HG03196 (cell line): ENCODE measurements around the gene MORN1.

Experiments used
- ATAC-seq: cut with Tn5 transposase; IDR thresholded peaks from one replicate; pipeline ENCODE4 v1.9.1; 2021; ENCODE audit not compliant: unreplicated experiment

MORN1 gene

DNA sequence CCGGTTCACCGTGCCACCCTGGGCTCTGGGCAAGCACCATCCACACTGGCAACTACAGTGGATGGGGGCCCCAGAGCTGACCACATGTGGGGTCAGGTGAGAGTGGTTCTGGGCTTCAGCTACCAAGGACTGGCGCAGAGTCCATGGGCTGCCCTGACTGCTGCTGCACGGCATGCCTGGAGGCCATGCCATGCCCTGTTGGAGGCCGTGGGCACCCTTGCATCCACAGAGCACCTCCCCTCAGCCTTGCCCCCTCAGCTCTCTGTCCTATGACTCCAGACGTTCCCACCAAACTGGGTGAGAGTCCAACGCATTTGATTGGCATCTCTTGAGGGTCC is 15.5 kb downstream of the MORN1 start:
- ATAC-seq: no peak

GRCh38 chr1:2375246-2375922 is 16.0 kb downstream of the MORN1 start:
- no peak for ATAC-seq

- no peak for ATAC-seq
Measured at GRCh38 chr1:2374252-2375155, 16.9 kb downstream of the MORN1 start.

DNA sequence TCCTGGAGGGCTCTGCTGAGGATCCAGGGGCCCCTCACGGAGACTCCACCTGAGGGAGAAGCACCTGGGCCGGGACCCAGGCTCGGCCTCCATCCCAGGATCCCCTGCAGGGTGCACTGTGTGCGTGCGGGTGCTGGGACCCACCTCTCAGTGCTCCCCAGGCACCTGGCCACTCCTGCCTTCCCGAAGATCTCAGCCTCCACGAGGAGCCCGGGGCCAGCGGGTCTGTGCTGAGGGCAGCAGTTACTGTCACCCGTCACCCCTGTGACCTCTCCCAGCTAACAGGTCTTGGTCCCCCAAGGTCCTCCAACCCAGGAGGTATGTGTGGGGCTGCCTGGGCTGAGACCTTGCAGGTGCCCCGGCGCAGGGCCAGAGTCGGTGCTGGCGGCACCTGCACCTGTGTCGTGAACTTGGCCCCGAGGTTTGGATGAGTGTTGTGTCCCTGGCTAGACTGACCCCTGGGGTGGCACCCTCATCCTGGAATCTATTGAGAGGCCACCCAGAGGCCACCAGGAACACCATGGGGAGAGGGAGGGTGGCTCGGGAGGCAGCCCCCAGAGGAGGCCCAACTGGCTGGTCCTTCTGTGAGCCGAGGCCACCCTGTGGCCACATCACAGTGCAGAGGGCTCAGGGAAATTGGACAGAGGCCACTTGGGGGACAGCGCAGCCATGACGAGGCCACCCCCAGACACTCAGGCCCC is 17.7 kb downstream of the MORN1 start:
- no peak for ATAC-seq

DNA sequence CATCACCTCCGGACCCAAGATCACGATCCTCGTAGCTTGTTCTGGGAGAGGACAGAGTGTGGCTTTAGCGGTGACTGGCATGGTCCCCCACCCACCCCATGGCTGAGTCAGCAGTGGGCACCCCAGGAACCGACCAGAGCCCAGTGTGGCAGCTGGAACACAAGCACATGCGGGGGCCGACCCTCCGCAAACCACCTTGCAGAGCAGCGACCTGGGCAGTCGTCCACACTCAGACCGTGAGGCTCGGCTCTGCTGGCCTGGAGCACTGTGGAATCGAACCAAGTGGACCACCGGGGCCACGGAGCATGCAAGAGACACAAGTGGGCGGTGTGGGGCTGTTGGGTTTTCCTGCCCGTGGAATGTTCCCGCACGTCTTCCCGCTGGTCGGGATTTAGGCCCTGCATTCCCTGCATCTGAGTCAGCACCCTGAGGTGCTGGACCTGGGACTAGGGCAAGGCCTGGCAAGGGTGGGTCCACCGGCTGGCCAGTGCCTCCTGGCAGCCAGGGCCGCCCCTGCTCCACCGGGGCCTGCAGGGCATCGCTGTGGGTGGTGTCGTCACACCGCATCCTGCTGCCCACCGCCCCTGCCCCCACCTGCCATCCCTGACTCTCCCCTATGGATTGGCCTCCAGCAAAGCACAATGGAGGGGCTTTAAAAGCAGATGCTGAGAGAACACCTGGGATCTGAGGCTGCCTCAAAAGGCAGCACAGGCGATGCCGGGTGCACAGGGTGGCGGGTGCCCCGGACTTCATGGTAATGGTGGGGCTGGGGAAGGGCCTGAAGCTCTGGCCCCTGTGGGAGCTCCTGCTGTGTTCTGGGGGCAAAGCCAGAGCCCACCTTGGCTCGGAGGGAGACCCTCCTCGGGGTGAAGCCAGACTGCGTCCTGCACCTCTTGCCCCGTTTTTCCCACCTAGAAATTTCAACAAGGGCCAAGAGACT is 18.5 kb downstream of the MORN1 start:
- ATAC-seq: no peak

- no peak for ATAC-seq
Measured at GRCh38 chr1:2368053-2368744, 23.2 kb downstream of the MORN1 start.

DNA sequence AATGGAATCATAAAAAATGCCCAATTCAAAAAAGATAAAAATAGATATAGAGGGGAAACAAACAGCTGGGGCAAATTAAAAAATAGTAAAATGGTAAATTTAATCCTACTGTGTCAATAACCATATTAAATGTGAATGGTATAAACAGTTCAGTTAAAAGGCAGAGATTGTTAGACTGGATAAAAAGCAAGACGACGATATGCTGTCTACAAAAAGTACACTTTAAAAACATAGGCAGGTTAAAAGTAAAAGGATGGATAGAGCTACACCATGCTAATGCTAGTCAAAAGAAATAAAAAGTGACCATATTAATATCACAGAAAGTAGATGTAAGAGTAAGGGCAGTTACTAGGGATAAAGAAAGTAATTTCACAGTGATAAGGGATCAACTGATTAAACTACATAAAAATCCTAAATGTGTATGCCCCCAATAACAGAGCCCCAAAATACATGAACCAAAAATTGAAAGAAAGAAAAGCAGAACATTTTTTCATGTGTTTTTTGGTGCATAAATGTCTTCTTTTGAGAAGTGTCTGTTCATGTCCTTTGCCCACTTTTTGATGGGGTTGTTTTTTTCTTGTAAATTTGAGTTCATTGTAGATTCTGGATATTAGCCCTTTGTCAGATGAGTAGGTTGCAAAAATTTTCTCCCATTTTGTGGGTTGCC is 27.4 kb downstream of the MORN1 start:
- ATAC-seq: no peak

- no peak for ATAC-seq
Measured at GRCh38 chr1:2360588-2361364, 30.6 kb downstream of the MORN1 start.

DNA sequence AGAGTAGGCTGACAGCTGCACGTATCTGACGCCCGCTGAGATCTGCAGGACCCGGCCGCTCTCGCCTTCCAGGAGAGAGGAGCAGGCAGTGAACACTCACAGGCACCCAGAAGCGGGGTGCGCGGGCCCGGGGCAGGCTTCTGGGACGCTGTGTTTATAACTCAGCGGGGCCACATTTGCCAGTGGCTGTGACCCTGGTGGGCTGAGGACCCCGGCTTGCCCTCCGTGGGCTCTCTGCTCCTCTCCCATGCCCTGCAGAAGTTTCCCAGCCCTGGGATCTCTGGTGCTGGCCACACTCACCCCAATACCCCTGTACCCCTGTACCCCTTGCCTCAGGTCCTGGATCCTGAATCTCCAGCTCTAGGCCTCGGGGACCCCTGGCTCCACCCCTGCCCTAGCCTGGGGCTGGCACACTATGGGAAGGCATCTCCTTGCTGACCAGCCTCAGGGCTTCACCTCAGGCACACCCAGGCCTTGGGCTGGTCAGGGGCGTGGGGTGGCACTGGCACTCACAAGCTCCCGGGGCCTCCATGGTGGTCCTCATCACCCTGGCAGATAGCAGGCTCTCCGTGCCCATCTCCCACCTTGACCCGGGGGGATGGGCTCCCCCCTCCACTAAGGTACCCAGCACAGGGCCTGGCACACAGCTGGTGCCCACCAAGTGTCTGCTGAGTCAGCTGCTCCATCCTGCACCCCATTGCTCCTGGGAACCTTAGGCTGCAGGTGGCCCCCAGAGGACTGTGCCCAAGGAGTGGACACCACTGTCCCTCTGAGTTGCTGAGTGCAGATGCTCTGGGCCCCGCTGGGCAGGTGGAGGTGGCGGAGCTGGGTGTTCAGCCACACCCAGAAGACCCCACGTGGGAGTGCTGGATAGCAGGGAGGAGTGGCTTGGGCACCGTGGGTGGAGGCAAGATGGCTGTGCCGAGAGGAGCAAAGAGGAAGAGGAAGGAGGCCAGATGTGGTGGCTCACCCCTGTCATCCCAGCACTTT is 32.4 kb downstream of the MORN1 start:
- ATAC-seq: no peak

GRCh38 chr1:2358072-2358471 is 33.3 kb downstream of the MORN1 start:
- no peak for ATAC-seq

DNA sequence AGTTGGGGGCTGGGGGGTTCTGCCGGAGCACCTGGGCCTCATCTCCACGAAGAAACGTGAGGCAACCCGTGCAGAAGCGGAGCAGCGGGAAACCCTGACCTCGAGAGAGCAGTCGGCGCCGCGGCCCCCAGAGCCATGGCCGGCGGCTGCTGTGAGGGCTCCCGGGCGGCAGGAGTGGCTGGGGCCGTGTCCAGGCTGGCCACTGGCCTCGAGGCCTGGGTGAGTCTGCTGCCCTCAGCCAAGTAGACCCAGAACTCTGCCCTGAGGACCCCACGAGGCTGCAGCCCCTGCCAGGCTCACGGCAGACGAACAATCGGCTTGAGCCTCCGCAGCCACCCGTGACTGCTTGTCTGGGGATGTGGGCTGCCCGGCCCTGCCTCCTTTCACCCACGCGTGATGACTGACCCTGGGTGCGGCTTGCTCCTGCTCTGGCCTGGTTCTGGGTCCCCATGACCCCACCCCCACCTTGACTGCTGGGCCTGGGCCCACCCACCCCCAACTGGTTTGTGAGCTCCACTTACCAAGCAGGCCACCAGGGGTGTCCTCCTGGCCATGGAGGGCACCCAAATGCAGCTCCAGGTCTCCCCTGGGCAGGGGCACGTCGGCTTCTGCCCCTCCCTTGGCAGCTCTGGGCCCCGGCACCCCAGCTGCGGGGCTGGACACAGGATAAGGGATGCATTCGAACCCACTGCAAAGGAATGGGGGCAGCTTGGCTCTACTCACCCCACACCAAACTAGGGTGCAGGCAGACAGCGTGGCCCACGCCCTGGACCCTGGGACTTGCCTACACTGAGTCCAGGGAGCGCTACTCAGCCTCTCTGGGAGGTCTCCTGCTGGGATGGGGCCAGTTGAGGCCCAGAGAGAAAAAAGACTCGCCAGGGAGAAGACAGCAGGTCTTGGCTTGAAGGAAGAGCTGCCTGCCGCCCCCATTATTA is 34.2 kb downstream of the MORN1 start:
- ATAC-seq: no peak

GRCh38 chr1:2356401-2356800 is 35.0 kb downstream of the MORN1 start:
- no peak for ATAC-seq

GRCh38 chr1:2355373-2356261 is 35.7 kb downstream of the MORN1 start:
- no peak for ATAC-seq

DNA sequence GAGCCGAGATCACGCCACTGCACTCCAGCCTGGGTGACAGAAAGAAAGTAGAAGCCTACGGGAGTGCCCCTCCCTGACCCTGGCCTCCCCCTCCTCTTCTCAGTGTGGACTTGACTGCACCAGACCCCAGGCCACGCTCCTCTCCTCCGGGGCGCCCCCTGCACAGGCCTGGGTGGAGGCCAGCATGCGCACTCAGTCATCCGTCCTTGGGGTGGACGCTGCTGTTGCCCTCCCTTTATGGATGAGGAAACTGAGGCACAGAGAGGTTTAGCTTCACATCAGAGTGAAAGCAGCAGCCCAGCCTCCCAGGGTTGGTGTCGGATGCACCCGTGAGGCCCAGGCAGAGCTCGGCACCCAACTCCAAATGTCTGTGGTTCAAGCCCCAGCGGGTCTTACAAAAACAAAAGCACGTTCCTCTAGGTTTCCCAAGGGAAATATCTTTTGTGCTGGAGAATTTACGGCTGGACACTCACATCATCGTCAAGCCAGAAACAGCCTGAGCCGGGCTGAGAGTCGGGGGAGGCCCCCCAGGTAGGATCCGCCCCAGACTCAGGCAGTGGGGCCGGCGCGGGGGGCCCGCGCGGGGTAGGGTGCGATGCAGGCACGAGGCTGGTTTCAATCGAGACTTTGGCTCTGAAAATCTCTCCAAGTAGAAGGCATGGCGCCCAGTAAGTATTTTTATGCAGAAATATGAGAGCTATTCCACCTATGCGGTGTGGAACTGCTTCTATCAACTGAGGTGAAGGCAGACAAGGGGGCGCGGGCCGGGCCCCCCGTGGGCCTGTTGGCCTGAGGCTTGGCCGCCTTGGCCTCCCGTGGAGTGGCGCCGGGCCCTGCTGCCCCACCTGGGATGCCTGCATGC is 36.6 kb downstream of the MORN1 start:
- ATAC-seq: no peak
